Measurements from ENCODE around the gene VCP.

DNA sequence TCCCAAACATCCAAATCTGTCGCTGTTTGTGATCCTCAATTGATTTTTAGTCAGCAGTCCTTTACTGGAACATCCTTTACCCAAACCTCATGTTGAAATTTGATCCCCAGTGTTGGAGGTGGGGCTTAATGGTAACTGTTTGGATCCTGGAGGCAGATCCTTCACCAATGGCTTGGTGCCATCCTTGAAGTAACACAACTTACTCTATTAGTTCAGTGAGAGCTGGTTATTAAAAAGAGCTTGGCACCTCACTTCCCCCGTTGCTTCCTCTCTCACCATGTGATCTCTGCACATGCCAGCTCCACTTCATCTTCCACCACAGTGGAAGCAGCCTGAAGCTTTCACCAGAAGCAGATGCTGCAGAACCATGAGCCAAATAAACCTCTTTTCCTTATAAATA lies 42.6 kb downstream of the VCP start:
- TF ChIP-seq, protein P1, sequence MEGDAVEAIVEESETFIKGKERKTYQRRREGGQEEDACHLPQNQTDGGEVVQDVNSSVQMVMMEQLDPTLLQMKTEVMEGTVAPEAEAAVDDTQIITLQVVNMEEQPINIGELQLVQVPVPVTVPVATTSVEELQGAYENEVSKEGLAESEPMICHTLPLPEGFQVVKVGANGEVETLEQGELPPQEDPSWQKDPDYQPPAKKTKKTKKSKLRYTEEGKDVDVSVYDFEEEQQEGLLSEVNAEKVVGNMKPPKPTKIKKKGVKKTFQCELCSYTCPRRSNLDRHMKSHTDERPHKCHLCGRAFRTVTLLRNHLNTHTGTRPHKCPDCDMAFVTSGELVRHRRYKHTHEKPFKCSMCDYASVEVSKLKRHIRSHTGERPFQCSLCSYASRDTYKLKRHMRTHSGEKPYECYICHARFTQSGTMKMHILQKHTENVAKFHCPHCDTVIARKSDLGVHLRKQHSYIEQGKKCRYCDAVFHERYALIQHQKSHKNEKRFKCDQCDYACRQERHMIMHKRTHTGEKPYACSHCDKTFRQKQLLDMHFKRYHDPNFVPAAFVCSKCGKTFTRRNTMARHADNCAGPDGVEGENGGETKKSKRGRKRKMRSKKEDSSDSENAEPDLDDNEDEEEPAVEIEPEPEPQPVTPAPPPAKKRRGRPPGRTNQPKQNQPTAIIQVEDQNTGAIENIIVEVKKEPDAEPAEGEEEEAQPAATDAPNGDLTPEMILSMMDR (IDR thresholded peaks at IDR 0.05; ENCODE audit: insufficient read depth, low read depth, low read length) = no peak
- TF ChIP-seq EZH2 (IDR thresholded peaks at IDR 0.05; ENCODE audit: insufficient read depth, low read length) = no peak
